COLO829 (cell line): ENCODE measurements around the gene TFPT.

ENCODE experiments used
- DNase-seq: peaks from one replicate; pipeline ENCODE4 v3.0.0; 2012; ENCODE audit warnings: low spot score

Gene TFPT

GRCh38 chr19:54115109-54116063 lies at the start of gene TFPT, which contains the start of gene PRPF31:
Gene TFPT (minus strand): TSS chr19:54115657. CDS start chr19:54115269, 388 bp downstream.
Gene PRPF31 (plus strand): TSS chr19:54115754. CDS start chr19:54118279, 2,525 bp downstream.
- peak; percentile 99 for DNase-seq

- DNase-seq, result no peak
Measured at GRCh38 chr19:54165222-54165621, 49.8 kb upstream of the TFPT start.

- DNase-seq, result peak; percentile 68
Measured at GRCh38 chr19:54164369-54165068, 49.1 kb upstream of the TFPT start.

GRCh38 chr19:54162884-54163283 lies 47.4 kb upstream of the TFPT start:
- no peak for DNase-seq

- peak; percentile 87 for DNase-seq
Measured at GRCh38 chr19:54162241-54162805, 46.9 kb upstream of the TFPT start.

- DNase-seq, result no peak
Measured at GRCh38 chr19:54160854-54161253, 45.4 kb upstream of the TFPT start.

GRCh38 chr19:54160182-54160811 lies 44.8 kb upstream of the TFPT start:
- no peak for DNase-seq

- peak; percentile 98 for DNase-seq
Measured at GRCh38 chr19:54159352-54160181, 44.1 kb upstream of the TFPT start, which contains the start of gene LENG1. Gene LENG1 (minus strand): TSS chr19:54159721. CDS start chr19:54159695, 26 bp downstream.

GRCh38 chr19:54158812-54159351 lies 43.4 kb upstream of the TFPT start:
- no peak for DNase-seq

- no peak for DNase-seq
Measured at GRCh38 chr19:54156953-54157352, 41.5 kb upstream of the TFPT start.

GRCh38 chr19:54156490-54156889 lies 41.0 kb upstream of the TFPT start:
- no peak for DNase-seq

- DNase-seq, result no peak
Measured at GRCh38 chr19:54155694-54156093, 40.2 kb upstream of the TFPT start.

- no peak for DNase-seq
Measured at GRCh38 chr19:54154603-54155345, 39.3 kb upstream of the TFPT start.

- DNase-seq, result no peak
Measured at GRCh38 chr19:54153731-54154326, 38.4 kb upstream of the TFPT start.

GRCh38 chr19:54152878-54153524 lies 37.5 kb upstream of the TFPT start:
- DNase-seq, result no peak

GRCh38 chr19:54152267-54152666 lies 36.8 kb upstream of the TFPT start:
- no peak for DNase-seq

- DNase-seq, result no peak
Measured at GRCh38 chr19:54151362-54152035, 36.0 kb upstream of the TFPT start.

GRCh38 chr19:54149021-54149812 lies 33.8 kb upstream of the TFPT start:
- no peak for DNase-seq
